Adrenal gland (tissue), 5 donors: ENCODE measurements around the gene TM4SF18.

Experiments
- CTCF ChIP-seq, 6 experiments: fragments of 450-650 bp in 4 of 6; fragments of 200-600 bp in 2 of 6; sonication (generic) in 1 of 6; IDR thresholded peaks; 1 replicate in 5 of 6; 2 replicates in 1 of 6; pipeline versions ENCODE4 v1.5.1 to v1.8.0; 2016 to 2021; ENCODE audit warnings: antibody characterized with exemption in 6 of 6, mild to moderate bottlenecking in 2 of 6, moderate library complexity in 1 of 6
- POLR2A ChIP-seq, 2 donors: fragments of 450-650 bp; IDR thresholded peaks; one replicate each; pipeline ENCODE4 v1.6.1; 2017; ENCODE audit warnings: antibody characterized with exemption in 2 of 2, mild to moderate bottlenecking in 2 of 2, moderate library complexity in 1 of 2
- donor health status: DM: no; HTN: no; CAD: no.

- TF ChIP-seq CTCF (IDR thresholded peaks at IDR 0.05) (no peak), POLR2A (IDR thresholded peaks at IDR 0.05) (no peak)
These were observed 13.7 kb downstream of the TM4SF18 start for GRCh38 chr3:149319750-149320149.
